Neuronal stem cell (in vitro differentiated cells): ENCODE measurements around the gene ARMCX2.

Experiments used
- DNase-seq: peaks from one replicate; pipeline ENCODE4 v3.0.0-alpha.2; 2013; ENCODE audit warnings: low spot score
- H2AFZ ChIP-seq: one replicate; pipeline ENCODE4 v1.6.1; 2013; ENCODE audit warnings: mild to moderate bottlenecking, low read length, inconsistent platforms
- H2AK5ac ChIP-seq: 2 replicates; pipeline ENCODE4 v1.6.1; 2013; ENCODE audit warnings: low read depth, mild to moderate bottlenecking, inconsistent platforms, low read length, moderate library complexity, mixed read lengths
- H2BK120ac ChIP-seq: 2 replicates; pipeline ENCODE4 v1.6.1; 2013; ENCODE audit warnings: low read depth, mild to moderate bottlenecking, inconsistent platforms, low read length, moderate library complexity, mixed read lengths
- H2BK12ac ChIP-seq: one replicate; pipeline ENCODE4 v1.6.1; 2013; ENCODE audit warnings: low read length, inconsistent platforms
- H2BK15ac ChIP-seq: 2 replicates; pipeline ENCODE4 v1.6.1; 2013; ENCODE audit warnings: mild to moderate bottlenecking, low read length, inconsistent platforms, mixed read lengths
- H2BK5ac ChIP-seq: one replicate; pipeline ENCODE4 v1.6.1; 2013; ENCODE audit warnings: inconsistent platforms, mild to moderate bottlenecking, low read length, moderate library complexity
- H3K14ac ChIP-seq: one replicate; pipeline ENCODE4 v1.6.1; 2013; ENCODE audit warnings: low read length, inconsistent platforms
- H3K18ac ChIP-seq: 2 replicates; pipeline ENCODE4 v1.6.1; 2013; ENCODE audit warnings: low read length, inconsistent platforms
- H3K23ac ChIP-seq: 2 replicates; pipeline ENCODE4 v1.6.1; 2013; ENCODE audit warnings: low read depth, mild to moderate bottlenecking, mixed read lengths, low read length, inconsistent platforms; ENCODE audit not compliant: poor library complexity
- H3K27ac ChIP-seq: replicated peaks from 3 replicates; pipeline ENCODE4 v1.5.1; 2013; ENCODE audit warnings: low read length, inconsistent platforms
- H3K27me3 ChIP-seq, 3 experiments: 2 replicates each; pipeline ENCODE4 v1.6.1; 2013; ENCODE audit warnings: low read length in 3 of 3, mild to moderate bottlenecking in 2 of 3, inconsistent platforms in 1 of 3, low read depth in 1 of 3, mixed read lengths in 1 of 3, moderate library complexity in 1 of 3; ENCODE audit not compliant: control insufficient read depth in 3 of 3, insufficient read depth in 3 of 3
- H3K36me3 ChIP-seq, 2 donors: replicated peaks in 1 of 2; 2 replicates each; pipeline ENCODE4 v1.6.1; 2013; ENCODE audit warnings: low read length in 2 of 2; ENCODE audit not compliant: control insufficient read depth in 2 of 2, insufficient read depth in 2 of 2
- H3K4ac ChIP-seq: 2 replicates; pipeline ENCODE4 v1.6.1; 2013; ENCODE audit warnings: inconsistent platforms, mild to moderate bottlenecking, low read length, moderate library complexity
- H3K4me1 ChIP-seq, 2 donors: 1 replicate in 1 of 2; 2 replicates in 1 of 2; pipeline ENCODE4 v1.6.1; 2013; ENCODE audit warnings: low read length in 2 of 2, low read depth in 1 of 2; ENCODE audit not compliant: control insufficient read depth in 2 of 2, insufficient read depth in 1 of 2
- H3K4me2 ChIP-seq: one replicate; pipeline ENCODE4 v1.6.1; 2013; ENCODE audit warnings: mild to moderate bottlenecking, low read length, inconsistent platforms; ENCODE audit not compliant: insufficient read depth, poor library complexity, severe bottlenecking
- H3K4me3 ChIP-seq, 2 donors: 2 replicates each; pipeline ENCODE4 v1.5.1; 2013; ENCODE audit warnings: low read length in 2 of 2, mild to moderate bottlenecking in 2 of 2, inconsistent platforms in 1 of 2, moderate library complexity in 1 of 2
- H3K79me1 ChIP-seq: one replicate; pipeline ENCODE4 v1.6.1; 2013; ENCODE audit warnings: low read depth, mild to moderate bottlenecking, inconsistent platforms, low read length, moderate library complexity
- H3K9ac ChIP-seq: one replicate; pipeline ENCODE4 v1.6.1; 2013; ENCODE audit warnings: mild to moderate bottlenecking, low read depth, low read length, inconsistent platforms; ENCODE audit not compliant: poor library complexity
- H3K9me3 ChIP-seq, 2 donors: replicated peaks in 1 of 2; 2 replicates each; pipeline versions ENCODE3 to v1.6.1; 2013; ENCODE audit warnings: low read length in 2 of 2, mild to moderate bottlenecking in 2 of 2, inconsistent platforms in 1 of 2, low read depth in 1 of 2, mixed read lengths in 1 of 2, moderate library complexity in 1 of 2; ENCODE audit not compliant: control insufficient read depth in 2 of 2, insufficient read depth in 1 of 2
- H4K8ac ChIP-seq: one replicate; pipeline ENCODE4 v1.6.1; 2013; ENCODE audit warnings: low read depth, mild to moderate bottlenecking, inconsistent platforms, low read length, moderate library complexity
- H4K91ac ChIP-seq: one replicate; pipeline ENCODE4 v1.6.1; 2013; ENCODE audit warnings: low read length, low read depth, mild to moderate bottlenecking, inconsistent platforms; ENCODE audit not compliant: poor library complexity
- WGBS, 2 donors: extraction: QIAGEN DNeasy Blood & Tissue Kit; methylation state at CpG; one replicate each; pipeline ENCODE4 v1.1.7; 2013; ENCODE audit warnings: missing lambda C conversion rate in 2 of 2, mixed read lengths in 1 of 2; ENCODE audit not compliant: insufficient read length in 2 of 2, insufficient replicate concordance in 1 of 2; ENCODE audit errors: extremely low coverage in 2 of 2; 5-methylcytosine and 5-hydroxymethylcytosine counted together

ARMCX2 gene

GRCh38 chrX:101691835-101692234 lies 32.2 kb upstream of the ARMCX2 start:
- Histone ChIP-seq H2AFZ (no peak overlapping the region), H3K18ac (no peak overlapping the region), H3K4me3 (no peak overlapping the region), H3K27ac (no peak overlapping the region), H4K91ac (no peak overlapping the region), H3K4ac (no peak overlapping the region), H3K4me2 (no peak overlapping the region), H4K8ac (no peak overlapping the region), H3K4me1 (peaks cover 0 to 2% of the 10 kb centered on the region in 2 donors), H2BK12ac (no peak overlapping the region), H3K27me3 (peaks cover 0 to 23% (median 0%) of the 10 kb centered on the region in 3 experiments), H2BK5ac (no peak overlapping the region), H2BK120ac (no peak overlapping the region), H3K23ac (no peak overlapping the region), H3K9me3 (no peaks in the 10 kb centered on the region), H2BK15ac (no peak overlapping the region), H3K9ac (no peak overlapping the region), H3K36me3 (no peaks in the 10 kb centered on the region), H3K14ac (no peak overlapping the region), H3K79me1 (no peaks in the 10 kb centered on the region), H2AK5ac (no peak overlapping the region)
- DNase-seq: no peak
- WGBS, 2 donors: no CpG with 5 or more reads among the region's 1 CpG

- no peak overlapping the region for H2BK12ac ChIP-seq
- DNase-seq: no peak
- H3K4ac ChIP-seq: no peak overlapping the region
- H3K4me3 ChIP-seq: no peak overlapping the region
- no peak overlapping the region for H2BK120ac ChIP-seq
- H4K8ac ChIP-seq: no peak overlapping the region
- H2BK15ac ChIP-seq: no peak overlapping the region
- no CpG with 5 or more reads among the region's 2 CpGs for WGBS, 2 donors
- H3K36me3 ChIP-seq: no peaks in the 10 kb centered on the region
- H3K79me1 ChIP-seq: no peaks in the 10 kb centered on the region
- no peak overlapping the region for H3K4me2 ChIP-seq
- H3K23ac ChIP-seq: no peak overlapping the region
- peaks cover 0 to 7% (median 0%) of the 10 kb centered on the region in 3 experiments for H3K27me3 ChIP-seq
- H3K14ac ChIP-seq: no peak overlapping the region
- H2AFZ ChIP-seq: no peak overlapping the region
- H2BK5ac ChIP-seq: no peak overlapping the region
- no peak overlapping the region for H3K27ac ChIP-seq
- H3K9ac ChIP-seq: no peak overlapping the region
- H3K4me1 ChIP-seq: peaks cover 0 to 2% of the 10 kb centered on the region in 2 donors
- H2AK5ac ChIP-seq: no peak overlapping the region
- H4K91ac ChIP-seq: no peak overlapping the region
- no peak overlapping the region for H3K18ac ChIP-seq
- H3K9me3 ChIP-seq: no peaks in the 10 kb centered on the region
Measured at GRCh38 chrX:101686574-101686973, 26.9 kb upstream of the ARMCX2 start.

- Histone ChIP-seq H4K8ac (no peak overlapping the region), H3K23ac (no peak overlapping the region), H2BK15ac (no peak overlapping the region), H3K27ac (no peak overlapping the region), H2BK12ac (no peak overlapping the region), H2BK120ac (no peak overlapping the region), H3K4ac (no peak overlapping the region), H3K4me2 (no peak overlapping the region), H2BK5ac (no peak overlapping the region), H2AFZ (no peak overlapping the region), H3K14ac (no peak overlapping the region), H3K79me1 (no peaks in the 10 kb centered on the region), H4K91ac (no peak overlapping the region), H3K27me3 (peaks cover 0 to 7% (median 0%) of the 10 kb centered on the region in 3 experiments), H3K9ac (no peak overlapping the region), H3K4me1 (peaks cover 0 to 2% of the 10 kb centered on the region in 2 donors), H3K4me3 (no peak overlapping the region), H3K18ac (no peak overlapping the region), H3K9me3 (no peaks in the 10 kb centered on the region), H2AK5ac (no peak overlapping the region), H3K36me3 (no peaks in the 10 kb centered on the region)
- DNase-seq: peak; percentile 12
Measured at GRCh38 chrX:101685923-101686322, 26.3 kb upstream of the ARMCX2 start.

- no peak overlapping the region for H3K14ac ChIP-seq
- H2BK5ac ChIP-seq: no peak overlapping the region
- H2AK5ac ChIP-seq: no peak overlapping the region
- no peak overlapping the region for H4K8ac ChIP-seq
- no peak overlapping the region for H2BK12ac ChIP-seq
- DNase-seq: no peak
- no peaks in the 10 kb centered on the region for H3K79me1 ChIP-seq
- H3K4me1 ChIP-seq: no peaks in the 10 kb centered on the region
- H3K4me2 ChIP-seq: no peak overlapping the region
- H3K9me3 ChIP-seq: no peaks in the 10 kb centered on the region
- peak overlapping the region; percentile 16 for H2AFZ ChIP-seq
- H4K91ac ChIP-seq: no peak overlapping the region
- H3K9ac ChIP-seq: no peak overlapping the region
- H3K18ac ChIP-seq: no peak overlapping the region
- no peak overlapping the region for H3K4me3 ChIP-seq
- no peaks in the 10 kb centered on the region for H3K36me3 ChIP-seq
- no peak overlapping the region for H3K4ac ChIP-seq
- no peak overlapping the region for H2BK15ac ChIP-seq
- H3K23ac ChIP-seq: no peak overlapping the region
- H2BK120ac ChIP-seq: no peak overlapping the region
- no peaks in the 10 kb centered on the region for H3K27me3 ChIP-seq
- no peak overlapping the region for H3K27ac ChIP-seq
- no CpG with 5 or more reads among the region's 2 CpGs for WGBS, 2 donors
Measured at GRCh38 chrX:101682723-101683122, 23.1 kb upstream of the ARMCX2 start.
